Measurements from ENCODE around the gene LCE1A. TPM values are rescaled to one million over a fixed set of nuclear protein-coding genes. Genes with fewer than 3 reads are reported as not detected.

Gene LCE1A
- total RNA-seq, 3 donors from 2014 or later, result not detected

DNA sequence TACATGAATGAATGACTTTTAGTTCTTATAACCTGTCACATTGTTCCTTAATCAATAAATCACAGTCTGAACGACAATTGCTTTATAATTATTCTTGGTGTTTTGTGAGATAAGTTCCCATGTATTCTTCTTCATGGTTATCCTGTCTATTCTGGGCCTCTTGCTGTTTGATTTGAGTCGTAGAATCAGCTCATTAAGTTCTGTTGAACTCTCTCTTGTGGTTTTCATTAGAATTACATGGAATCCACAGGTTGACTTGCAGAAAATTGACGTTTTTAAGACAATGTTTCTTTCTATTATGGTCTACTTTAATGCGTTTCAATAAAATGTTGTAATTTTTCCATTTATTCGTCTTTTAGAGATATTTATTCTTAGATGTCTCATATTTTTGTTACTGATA lies 4.0 kb upstream of the LCE1A start:
- H3K9me3 ChIP-seq, result no peaks in the 10 kb centered on the region
- H3K36me3 ChIP-seq (ENCODE audit: low read depth), result no peaks in the 10 kb centered on the region
- H3K4me1 ChIP-seq (ENCODE audit: low read depth), result no peaks in the 10 kb centered on the region
- intact Hi-C loops (cut with DNase I, micrococcal nuclease), result no loop called here
- ATAC-seq, result no peak
- DNase-seq, result no peak
- no peak overlapping the region for H3K4me3 ChIP-seq
- TF ChIP-seq, protein P1, sequence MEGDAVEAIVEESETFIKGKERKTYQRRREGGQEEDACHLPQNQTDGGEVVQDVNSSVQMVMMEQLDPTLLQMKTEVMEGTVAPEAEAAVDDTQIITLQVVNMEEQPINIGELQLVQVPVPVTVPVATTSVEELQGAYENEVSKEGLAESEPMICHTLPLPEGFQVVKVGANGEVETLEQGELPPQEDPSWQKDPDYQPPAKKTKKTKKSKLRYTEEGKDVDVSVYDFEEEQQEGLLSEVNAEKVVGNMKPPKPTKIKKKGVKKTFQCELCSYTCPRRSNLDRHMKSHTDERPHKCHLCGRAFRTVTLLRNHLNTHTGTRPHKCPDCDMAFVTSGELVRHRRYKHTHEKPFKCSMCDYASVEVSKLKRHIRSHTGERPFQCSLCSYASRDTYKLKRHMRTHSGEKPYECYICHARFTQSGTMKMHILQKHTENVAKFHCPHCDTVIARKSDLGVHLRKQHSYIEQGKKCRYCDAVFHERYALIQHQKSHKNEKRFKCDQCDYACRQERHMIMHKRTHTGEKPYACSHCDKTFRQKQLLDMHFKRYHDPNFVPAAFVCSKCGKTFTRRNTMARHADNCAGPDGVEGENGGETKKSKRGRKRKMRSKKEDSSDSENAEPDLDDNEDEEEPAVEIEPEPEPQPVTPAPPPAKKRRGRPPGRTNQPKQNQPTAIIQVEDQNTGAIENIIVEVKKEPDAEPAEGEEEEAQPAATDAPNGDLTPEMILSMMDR (IDR thresholded peaks at IDR 0.05), result no peak

DNA sequence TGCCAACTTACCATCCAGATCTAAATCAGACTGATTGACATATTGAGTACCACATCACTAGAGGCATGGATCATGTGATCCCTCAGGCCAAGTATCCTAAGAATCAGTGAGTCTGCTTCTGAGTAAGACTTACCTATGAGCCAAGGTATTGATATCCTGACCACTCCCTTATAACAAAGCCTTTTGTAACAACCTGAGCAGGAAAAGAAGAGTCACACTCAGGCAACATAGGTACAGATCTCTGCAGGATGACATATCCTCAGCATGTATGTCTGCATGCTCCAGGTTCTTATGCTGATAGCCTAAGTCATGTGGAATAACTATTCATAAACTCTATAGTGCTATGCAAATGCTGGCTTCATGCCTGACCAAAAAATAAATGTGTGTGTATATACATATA lies 2.3 kb upstream of the LCE1A start:
- no peaks in the 10 kb centered on the region for H3K36me3 ChIP-seq (ENCODE audit: low read depth)
- intact Hi-C loops (cut with DNase I, micrococcal nuclease), result no loop called here
- H3K9me3 ChIP-seq, result no peaks in the 10 kb centered on the region
- TF ChIP-seq, protein P1 (IDR thresholded peaks at IDR 0.05), result no peak
- H3K4me1 ChIP-seq (ENCODE audit: low read depth), result no peaks in the 10 kb centered on the region
- DNase-seq (no peak), ATAC-seq (no peak)
- H3K4me3 ChIP-seq, result no peak overlapping the region

DNA sequence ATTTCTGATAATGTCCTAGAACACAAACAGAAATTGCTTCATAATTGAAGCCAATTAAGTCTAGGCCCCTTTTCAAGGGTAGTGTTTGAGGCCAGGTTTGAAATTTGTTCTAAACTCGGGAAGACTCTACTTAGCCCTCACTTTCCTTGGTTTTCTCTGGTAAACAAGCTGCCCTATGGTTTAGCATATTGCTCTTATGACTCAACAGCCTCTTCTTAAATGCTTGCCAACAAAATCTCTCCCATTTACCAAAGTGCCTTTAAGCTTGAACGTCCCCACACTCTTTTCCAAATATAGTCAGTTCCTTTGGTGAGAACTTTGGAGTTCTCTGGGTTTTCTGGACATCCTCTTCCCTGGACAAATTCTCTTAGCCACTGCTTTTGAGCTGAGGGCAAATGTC lies 9.6 kb downstream of the LCE1A start:
- no peaks in the 10 kb centered on the region for H3K36me3 ChIP-seq (ENCODE audit: low read depth)
- H3K9me3 ChIP-seq, result no peaks in the 10 kb centered on the region
- DNase-seq (no peak), ATAC-seq (no peak)
- intact Hi-C loops (cut with DNase I, micrococcal nuclease), result no loop called here
- no peak overlapping the region for H3K4me3 ChIP-seq
- no peaks in the 10 kb centered on the region for H3K4me1 ChIP-seq (ENCODE audit: low read depth)
- TF ChIP-seq, protein P1 (IDR thresholded peaks at IDR 0.05), result no peak

DNA sequence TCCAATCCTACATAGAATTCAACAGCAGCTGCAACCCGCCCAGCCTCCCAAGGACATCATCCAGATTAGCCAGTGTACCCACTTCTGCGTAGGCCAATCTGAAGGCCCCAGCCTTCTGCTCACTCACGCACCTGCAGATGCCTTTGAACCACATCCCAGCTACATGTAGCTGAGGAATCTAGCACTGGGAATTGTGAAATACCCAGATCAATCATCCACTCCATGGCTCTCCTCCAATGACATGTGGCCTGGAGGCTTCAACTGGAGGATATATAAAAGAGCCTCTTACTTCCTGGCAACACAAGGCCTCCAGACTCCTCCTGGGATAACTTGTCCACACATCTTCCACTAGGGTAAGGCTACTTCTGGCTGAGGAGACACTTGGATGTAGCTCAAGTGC lies 15.3 kb downstream of the LCE1A start, which contains the start of gene LCE6A:
TSS of gene LCE6A (plus strand) at position 301 of the 400 bp plus-strand sequence. CDS start 665 bp downstream, outside the sequence.
- no peak for DNase-seq
- H3K4me1 ChIP-seq (ENCODE audit: low read depth), result no peaks in the 10 kb centered on the region
- no peak for ATAC-seq

DNA sequence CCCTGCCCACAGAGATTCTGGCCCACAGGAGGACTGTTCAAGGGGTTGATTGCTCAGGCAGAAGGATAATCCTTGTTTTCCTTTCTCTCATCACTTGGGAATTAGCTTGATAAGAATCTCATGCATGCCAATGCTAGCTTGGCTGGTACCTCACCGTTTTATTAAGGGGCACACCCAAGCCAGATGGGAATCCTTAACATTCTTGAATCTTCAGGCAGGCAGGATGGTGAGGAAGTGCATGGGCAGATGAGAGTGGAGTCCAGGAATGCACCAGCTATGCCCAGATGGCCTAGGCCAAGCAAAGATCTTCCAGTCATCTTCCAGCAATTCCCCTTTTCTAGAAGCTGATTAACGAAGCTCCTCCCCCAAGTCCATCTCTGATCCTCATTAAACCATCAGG lies 28.4 kb downstream of the LCE1A start:
- H3K4me3 ChIP-seq, result no peak overlapping the region
- DNase-seq, result no peak
- intact Hi-C loops (cut with DNase I, micrococcal nuclease), result no loop called here
- TF ChIP-seq, protein P1 (IDR thresholded peaks at IDR 0.05), result no peak
- H3K4me1 ChIP-seq (ENCODE audit: low read depth), result no peaks in the 10 kb centered on the region
- no peaks in the 10 kb centered on the region for H3K36me3 ChIP-seq (ENCODE audit: low read depth)
- no peaks in the 10 kb centered on the region for H3K9me3 ChIP-seq
- no peak for ATAC-seq

More for the DNA sequence above, 15.3 kb downstream of the LCE1A start, which contains the start of gene LCE6A:
- TF ChIP-seq, protein P1 (IDR thresholded peaks at IDR 0.05), result no peak
- intact Hi-C loops (cut with DNase I, micrococcal nuclease), result no loop called here
- Histone ChIP-seq H3K36me3 (ENCODE audit: low read depth) (no peaks in the 10 kb centered on the region), H3K9me3 (no peaks in the 10 kb centered on the region), H3K4me3 (no peak within 1 kb of the TSS)

DNA sequence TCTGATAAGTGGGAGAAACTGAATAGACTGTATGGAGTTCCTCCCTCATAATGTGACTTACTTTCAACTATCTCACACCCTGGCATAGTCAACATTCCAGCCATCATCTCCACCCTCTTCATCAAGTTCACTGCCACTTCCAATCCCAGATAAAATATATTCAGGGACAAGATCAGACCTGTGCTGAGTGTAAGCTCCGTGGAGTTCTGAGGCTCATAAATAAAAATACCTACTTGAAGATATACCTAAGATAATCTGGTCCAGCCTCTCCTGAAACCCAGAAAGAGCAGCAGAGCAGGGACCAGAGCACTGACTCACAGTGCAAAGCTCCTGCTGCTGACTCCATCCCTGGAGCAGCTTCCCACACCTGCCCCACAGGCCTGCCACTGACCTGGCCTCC lies 30.8 kb downstream of the LCE1A start:
- TF ChIP-seq, protein P1 (IDR thresholded peaks at IDR 0.05), result no peak
- ATAC-seq (no peak), DNase-seq (no peak)
- H3K9me3 ChIP-seq, result no peaks in the 10 kb centered on the region
- no peaks in the 10 kb centered on the region for H3K36me3 ChIP-seq (ENCODE audit: low read depth)
- no peaks in the 10 kb centered on the region for H3K4me1 ChIP-seq (ENCODE audit: low read depth)
- intact Hi-C loops (cut with DNase I, micrococcal nuclease), result no loop called here
- no peak overlapping the region for H3K4me3 ChIP-seq

Data from mucosa of descending colon (tissue), 3 donors.